Stimulated activated naive CD8-positive, alpha-beta T cell treated with anti-CD3 and anti-CD28 coated beads, Interleukin-15, Interleukin-2, amounts not matched to agents 100 U/mL and 50 U/mL, for 24 hours (primary cell): ENCODE results near the gene NRN1.

Experiments used
- ATAC-seq: fragments of 150-1000 bp; cut with Tn5 transposase; one replicate; pipeline ENCODE4 v1.10.0; 2021
- DNase-seq: peaks from one replicate; pipeline ENCODE4 v3.0.0; 2021

Gene NRN1

DNA sequence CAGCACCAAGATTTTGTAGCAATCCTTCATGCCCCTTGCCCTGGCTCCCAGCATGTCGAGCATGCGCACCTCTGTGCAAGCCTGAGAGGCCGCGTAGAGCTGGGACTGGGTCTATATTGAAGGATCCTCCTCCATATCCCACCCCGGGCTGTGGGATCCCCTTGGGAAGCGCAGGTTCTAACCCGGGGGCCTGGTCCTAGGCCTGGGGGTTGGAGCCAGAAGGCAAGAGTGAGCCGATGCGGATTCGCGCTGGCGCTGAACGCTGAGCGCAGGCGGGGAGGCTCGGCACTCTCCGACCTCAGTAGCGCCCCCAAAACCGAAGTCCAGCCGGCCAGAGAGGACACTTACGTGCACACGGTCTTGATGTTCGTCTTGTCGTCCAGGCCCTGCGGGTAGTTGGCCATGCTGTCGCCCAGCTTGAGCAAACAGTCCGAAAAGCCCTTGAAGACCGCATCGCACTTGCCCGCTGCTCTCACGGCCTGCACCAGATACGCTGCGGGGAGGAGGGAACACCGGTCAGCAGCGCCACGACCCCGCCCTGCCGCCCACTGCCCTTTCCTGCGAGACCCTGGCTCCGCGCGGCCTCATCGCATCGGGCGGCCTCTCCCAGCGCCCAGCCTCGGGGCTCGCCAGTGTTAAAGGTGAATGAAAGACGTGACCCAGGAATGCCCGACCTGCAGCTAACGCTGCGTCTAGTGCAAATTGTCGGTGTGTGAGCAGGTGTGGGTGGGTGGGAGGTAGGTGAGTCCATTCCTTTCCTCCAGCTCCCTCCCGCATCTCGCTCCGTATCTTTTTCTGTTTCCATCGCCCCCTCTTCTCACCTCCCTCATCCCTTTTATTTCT, 4.5 kb downstream of the NRN1 start:
- DNase-seq: peak; percentile 13
- ATAC-seq: no peak

DNA sequence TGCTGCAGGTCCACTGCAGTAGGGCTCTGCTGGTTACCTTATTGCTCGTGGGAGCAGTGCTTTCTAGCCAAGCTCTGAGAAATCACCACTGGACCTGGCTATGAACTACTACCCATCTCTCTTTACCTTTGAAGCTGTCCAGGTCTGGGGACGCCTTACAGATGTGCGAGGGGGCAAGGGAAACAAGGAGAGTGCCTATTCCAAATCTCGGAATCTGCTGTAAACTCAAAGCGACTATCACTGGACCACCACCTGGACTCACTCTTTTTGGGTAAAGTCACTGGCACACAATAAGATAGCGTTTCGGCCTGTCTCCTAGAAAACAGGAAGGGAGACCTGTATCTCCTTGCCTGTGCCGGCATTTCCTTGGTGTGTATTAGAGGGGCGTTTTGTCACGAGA, 5.3 kb downstream of the NRN1 start:
- ATAC-seq (no peak), DNase-seq (no peak)

DNA sequence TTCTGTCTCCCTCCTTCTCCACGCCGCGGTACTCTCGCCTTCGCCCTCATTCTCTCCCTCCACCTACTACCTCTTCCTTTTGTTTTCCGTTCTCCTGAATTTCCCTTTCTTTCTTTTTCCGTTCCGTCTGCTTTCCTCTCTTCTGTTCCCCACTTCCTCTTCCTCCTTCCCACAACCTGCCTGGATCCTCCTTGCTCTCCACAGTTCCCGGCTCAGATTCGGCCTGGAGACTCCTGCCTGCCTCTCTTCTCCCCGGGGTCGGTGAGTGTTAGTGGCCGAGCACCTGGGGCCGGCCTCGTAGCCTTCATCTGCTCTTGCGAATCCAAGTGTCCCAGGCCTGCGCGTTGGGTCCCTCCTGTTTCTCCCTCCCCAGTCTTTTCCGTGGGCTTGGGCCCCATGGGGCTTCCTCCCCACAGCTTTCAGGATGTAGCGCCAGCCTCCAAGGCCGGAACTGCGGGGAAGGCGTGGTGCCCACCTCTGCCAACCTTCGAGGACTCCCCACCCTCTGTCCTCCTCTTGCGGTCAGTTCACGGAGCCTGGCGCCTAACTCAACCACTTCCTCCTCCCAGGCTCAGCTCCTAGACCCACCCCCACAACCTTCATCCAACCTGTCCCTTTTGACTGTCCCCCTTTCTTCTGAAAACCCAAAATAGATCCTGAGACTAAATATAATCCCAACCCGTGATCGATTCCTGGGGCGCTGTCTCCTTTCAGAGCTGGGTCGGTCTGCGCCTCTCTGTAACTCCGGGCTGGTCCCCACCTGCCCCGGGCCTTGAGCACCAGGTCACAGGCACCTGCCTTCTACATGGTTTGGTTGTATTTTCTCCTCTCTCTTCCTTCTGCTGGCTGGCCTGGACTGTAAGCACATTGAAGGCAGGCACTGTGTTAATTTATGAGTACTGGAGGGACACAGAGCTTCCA, 6.8 kb downstream of the NRN1 start:
- no peak for ATAC-seq
- DNase-seq: no peak

DNA sequence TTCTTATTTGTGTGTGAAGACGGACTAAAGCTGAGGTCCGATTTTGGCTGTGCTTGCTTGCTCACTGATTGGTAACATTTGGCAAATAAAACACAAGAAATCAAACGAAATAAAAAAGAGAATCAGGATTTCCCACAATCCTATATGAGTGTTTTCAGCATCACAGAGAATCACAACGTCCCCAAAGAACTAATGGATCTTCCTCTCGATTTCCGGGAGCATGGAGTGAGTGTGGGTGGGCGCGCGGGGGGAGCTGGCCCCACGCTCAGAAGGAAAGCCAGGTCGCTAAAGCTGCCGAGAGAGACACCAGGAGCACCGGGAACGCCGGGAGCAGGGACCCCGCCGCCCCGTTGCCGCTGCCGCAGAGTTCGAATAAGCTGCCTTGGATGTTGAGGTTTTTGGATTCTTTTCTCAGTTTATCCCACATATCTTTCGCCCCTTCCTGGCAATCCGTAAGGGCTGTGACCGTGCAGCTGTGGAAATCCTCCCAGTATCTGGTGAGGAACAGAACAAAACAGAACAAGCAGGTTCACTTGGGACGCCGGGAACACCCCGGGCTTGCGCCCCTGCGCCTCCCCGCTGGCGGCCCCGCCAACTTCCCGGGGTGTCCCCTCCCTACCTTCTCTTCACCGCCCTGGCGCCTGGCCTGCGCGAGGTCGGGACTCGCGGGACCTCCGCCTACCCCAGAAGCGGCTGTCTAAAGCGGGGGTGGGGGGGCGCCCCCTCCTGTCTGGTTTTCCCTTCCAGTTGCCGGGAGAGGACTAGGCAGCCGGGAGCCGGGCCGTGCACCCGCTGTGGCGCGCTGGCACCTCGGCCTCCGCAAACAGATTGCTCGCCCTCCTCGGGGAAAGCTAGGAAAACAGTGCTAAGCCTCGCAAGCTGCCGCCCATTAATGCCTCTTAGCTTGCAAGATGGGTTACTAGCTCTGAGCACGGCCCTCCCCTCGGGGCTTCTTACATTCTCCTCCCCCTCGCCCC, 7.7 kb downstream of the NRN1 start:
- ATAC-seq: no peak
- DNase-seq: peak; percentile 23

DNA sequence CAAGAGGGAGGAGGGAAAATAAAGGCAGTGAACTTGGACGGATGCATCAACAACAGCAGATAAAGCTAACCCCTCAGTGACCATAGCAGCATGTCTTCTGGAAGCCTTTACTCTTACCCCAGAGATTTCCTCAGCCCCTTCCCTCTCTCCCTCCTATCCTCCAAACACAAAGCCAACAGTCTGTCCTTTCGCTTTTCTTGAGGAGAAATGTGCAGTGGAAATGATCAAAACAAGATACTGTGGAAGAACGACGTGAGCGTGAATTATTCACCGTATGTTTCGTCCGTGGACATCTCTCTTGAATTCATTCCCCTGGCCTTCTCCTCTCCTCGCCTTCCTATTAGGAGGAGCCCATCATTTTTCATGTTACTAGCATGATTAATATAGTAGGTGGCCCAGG, 8.5 kb downstream of the NRN1 start:
- no peak for ATAC-seq
- no peak for DNase-seq

DNA sequence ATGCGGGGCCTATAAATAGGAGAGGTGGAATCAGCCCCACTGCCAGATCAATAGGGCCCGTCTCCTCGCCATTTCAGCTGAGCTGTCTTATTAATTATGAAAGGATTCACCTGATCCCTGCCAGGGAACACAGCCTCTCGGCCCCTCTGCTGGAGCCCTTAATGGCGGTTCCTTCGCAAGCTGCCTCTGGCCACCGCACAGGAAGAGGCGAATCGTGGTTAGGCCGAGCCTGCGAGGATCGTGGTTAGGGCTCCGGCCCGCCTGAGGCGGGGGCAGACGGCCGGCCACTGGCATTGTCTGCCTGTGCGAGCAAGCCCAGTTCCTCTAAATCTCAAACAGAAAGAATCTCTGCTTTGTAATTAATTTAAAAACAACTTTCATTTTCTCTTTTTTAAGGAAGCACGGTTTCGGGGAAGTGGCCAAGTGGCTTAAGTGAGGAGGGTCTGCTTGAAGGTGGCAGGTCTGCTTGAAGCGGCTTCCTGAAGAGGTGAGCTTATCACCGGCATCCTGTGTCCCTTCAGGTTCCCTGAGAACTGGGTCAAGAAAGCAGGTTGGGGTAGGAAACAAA, 9.2 kb downstream of the NRN1 start:
- peak; percentile 21 for DNase-seq
- no peak for ATAC-seq

DNA sequence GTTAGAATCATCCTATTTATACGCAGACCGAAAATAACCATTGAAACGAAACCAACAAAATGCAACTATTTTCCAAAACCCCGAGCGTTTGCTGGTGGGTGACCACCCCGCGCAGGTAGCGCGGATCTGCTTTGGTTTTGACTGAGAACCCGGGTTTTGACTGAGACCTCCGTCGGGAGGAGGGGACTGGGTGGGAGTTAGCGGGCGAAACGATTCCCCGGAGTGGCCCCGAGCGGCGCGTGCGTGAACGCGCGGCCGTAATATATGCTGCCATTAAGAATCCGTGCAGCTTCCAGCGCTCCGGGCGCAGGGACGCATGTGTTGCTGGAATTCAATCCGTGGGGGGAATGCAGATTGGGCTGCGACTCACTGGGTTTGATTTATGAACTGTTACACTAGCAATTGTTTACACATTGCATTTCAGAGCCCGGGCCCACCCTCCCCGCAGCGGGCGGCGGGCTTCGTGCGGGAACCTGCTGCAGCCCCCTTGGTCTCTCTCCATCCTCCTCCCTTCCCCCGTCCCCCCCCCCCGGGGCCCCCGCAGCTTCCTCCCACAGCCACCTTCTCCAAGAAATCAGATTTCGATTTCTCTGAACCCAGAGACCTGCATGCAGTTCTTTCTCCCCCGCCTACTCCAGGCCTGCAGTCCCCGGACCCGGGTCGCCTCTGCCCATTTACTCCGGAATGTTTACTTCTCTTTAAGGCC, 9.9 kb downstream of the NRN1 start:
- peak; percentile 12 for ATAC-seq
- peak; percentile 36 for DNase-seq

DNA sequence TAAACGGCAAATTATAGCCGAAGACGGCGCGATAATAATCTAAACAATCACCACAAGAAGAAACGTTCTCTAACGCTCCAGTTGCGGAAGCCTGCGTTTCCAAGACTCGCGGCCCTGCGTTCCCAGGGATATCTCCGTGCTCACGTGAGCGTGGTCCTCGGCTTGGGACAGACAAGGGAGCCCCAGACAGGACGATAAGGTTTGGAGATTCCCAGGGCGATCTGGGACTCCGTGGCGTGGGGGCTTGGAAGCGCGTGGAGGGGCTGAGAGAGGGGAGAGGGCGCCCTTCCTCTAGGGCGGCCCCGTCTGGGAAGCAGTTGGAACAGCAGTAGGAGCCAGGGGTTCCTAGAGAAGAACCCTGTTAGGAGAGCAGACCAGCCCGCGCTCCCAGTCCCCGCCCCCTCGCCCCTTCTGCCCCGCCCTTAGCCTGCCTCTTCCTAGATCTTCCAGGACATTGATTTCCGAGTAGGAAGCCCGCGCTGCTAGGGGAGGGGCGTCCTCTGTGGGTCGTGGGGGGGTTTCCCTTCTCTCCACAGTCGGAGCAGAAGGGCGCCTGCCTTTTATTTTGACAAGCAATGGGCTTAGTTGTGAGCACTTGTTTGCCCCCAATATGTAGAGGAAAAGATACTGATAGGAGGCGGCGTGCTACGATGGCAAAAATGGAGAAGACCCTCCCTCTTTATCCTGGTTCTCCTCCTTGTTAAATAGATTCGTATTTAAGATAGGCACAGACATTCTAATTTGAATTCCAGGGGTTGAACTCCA, 10.6 kb downstream of the NRN1 start:
- DNase-seq (peak; percentile 41), ATAC-seq (no peak)

DNA sequence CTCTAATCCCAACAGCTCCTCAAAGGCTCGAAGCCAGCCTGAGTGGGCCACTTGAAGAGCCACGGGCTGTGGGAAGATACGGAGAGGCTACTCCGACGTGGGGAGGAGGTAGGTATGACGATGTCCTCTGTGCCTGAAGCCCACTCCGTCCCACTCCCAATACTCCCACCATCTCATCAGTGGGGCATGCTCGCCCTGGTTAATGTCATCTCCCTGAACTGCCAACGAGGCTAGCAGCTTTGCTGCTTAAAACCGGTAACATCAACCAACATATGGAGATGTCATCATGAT, 11.1 kb downstream of the NRN1 start:
- DNase-seq (no peak), ATAC-seq (no peak)

DNA sequence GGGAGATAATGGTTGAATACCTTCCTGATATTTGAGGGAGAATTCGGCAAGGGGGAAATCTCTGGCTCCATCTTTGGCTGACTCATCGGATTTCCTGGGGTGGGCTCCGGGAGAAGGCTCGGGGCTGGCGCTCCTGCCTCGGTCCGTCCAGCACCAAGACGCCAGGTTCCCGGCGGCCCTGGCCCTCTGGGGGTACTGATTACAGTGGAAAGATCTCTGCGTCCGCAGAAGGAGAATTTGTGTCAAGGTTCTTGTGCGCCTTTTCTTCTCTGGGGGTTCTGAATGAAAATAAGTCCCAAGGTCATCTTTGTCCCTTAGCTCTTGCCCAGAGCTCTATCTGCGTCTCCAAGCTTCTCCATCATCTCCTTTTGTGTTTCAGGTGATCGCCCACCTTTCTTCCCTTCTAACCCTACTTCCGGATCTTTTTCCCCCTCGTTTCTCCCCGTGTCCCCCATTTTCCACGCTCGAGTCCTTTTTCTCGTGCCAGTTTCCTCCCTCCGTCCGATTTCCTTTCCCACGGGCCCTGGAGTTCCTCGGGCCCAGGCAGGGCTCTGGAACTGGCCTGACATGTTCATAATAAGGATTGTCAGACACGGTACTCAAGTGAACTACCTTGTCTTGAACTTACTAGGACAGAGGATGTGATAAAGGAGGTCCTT, 11.6 kb downstream of the NRN1 start:
- DNase-seq (no peak), ATAC-seq (no peak)

DNA sequence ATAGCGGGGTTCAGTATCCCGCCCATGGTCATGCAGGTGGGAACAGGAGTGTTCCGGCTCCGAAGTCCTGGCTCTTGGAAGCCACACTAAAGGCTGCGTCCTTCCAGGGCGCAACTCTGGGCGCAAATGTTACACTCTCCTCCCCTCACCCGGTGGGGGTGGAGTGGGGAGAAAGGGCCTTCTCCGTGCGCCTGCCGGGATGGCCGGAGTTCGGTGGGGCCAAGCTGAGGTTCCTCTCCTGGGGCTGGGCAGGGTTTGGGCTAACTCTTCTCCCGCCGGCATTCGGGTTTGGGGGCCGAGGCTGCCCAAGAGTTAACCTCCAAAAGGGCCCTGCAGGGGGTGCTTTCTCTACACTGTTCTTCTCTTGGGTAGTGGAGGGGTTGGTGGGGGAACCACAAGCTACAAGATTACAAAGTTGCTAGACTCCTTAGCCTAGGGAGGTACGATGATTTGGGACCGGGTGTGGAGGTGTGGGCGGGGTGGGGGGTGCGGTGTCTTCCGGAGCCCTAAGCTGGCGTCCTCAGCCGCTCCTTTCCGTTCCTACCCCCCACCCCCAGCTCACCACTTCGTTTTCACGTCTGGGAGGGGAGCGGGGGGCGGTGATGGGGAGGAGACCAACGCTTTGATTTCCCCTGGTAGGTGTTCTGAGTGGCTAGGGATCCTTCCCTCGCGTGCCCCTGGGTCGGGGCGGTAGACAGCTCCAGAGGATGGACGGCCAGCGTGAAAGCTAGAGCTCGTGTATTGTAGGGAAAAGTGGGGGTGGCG, 12.3 kb downstream of the NRN1 start:
- DNase-seq (peak; percentile 15), ATAC-seq (peak; percentile 21)

DNA sequence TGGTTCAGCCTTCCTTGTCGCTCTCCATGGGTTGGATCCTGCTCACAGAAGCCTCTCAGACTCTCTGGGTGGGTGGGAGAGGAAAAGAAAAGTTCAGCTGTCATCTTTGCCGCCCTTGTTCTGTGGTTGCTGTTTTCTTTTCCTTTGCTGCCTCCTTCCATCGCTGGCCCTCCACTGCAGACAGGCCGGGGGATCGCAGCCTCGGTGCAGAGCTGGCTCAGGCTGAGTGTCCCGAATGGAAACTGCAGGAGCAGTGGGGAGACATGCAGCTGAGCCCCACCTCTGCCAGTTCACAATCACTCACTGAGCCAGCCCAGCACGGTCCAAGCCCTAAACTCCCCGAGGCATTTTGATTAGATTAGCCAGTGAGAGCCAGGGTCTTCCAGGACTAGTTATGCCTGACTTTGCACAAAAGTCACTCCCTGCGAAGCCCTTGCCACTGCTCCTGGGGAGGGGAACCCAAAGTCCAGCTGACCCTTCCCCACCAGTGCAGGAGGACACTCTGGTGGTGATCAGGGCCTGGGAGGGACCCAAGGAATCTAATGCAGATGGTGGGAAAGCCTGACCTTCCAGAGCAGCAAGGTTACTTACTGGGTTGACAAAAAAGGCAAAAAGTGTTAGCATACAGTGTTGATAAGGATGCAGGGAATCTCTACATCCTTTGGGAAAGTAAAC, 14.0 kb downstream of the NRN1 start:
- DNase-seq (no peak), ATAC-seq (no peak)

DNA sequence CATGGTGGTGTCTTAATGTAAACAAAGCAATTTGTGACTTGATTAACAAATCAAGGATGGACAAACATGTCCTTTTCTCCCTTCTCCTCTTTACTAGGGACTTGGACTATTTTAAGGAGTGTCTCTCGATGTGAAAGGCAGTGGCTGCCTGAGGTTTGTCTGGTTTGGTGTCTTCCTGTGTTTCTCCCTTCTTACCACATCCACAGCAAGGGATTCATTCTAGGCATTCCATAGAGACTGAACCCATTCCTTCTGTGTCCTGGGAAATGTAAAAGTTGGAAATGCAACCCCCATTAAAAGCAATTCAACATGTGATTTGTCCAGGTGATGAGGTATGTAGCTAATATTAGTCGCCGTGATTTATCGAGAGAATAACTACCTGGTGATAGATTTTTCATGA, 15.9 kb downstream of the NRN1 start:
- DNase-seq (no peak), ATAC-seq (no peak)

DNA sequence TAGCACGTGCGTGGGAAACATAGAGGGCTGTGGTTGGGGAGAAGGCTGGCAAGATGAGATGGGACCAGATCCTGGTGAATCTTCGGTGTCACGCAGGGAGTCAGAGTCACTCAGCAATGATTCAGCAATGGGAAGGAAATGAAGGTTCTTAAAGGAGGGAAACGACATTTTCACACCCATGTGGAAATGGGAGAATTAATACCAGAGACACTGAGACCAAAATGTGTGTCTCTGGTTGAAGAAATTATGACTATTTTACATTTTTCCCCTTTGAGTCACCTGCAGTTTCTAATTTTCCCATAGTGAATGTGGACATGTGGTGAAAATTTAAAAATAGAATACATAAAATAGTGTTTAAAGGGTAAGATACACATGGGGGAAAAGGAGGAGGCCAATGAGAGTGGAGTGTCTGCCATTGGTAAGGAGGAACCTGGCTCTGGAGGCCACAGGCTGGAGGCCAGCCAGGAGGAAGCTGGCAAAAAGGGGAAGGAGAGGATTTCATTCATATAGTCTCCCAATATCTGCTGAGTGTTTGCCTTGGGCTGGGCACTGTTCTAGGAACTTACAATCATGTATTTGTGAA, 17.5 kb downstream of the NRN1 start:
- DNase-seq: no peak
- no peak for ATAC-seq

DNA sequence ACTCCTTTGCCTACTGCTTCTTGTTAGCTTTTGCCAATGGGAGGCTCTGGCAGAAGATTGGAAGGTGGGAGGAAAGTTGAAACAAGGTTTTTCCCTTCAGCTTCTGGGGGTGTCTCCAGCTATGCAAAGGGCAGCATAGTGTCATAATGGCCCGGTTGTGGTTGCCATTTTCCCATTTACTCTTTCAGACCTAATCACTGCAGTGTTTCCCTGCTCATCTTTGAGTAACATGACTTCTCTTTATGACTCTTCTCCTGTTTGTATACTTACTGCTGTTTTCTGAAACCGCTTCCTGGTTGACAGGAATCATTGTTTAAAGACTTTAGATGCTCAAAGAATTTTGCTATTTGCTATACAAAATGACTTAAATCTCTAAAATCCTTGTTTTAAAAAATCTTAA, 19.9 kb downstream of the NRN1 start:
- DNase-seq (no peak), ATAC-seq (peak; percentile 62)

DNA sequence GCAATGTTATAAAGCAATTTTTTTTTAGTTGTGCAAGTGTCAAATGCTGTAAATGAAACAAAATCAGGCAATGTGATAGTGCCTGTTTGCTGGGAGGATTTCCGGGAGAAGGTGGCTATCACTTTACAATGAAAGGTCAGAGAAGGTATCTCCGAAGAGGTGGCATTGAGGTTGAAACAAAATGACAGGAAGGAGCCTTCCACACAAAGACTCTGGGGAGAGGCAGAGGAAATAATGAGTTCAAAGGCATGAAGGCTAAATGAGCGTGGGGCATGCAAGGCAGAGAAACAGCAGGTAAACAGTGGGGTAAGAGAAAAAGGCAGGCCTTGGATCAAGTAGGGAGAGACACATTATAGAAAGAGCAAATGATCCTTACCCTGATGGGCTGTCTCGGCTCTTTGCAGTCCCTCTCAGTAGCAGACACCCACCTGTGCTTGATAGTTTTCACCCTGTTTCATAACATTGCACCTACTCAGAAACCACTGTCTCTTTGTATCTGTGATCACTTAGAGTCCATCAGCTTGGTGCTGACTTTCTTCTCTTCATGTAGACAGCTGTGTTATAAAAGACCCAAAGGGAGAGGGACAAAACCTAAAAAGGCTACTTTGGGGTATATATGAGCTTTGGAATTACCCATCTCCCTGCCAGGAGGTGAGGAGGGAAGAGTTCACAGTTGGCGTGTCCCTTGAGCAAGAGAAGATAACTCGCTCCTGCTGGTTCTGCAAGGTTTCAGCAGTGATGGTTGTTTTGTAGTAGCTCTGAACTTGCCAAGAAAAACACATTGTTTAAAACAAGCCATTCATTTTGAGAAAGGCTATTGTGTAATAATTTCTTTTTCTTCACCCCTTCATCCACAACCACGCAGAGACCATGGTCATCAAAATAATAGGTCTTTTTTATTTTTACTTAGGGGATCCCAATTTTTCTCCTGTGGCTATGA, 22.3 kb downstream of the NRN1 start:
- DNase-seq (no peak), ATAC-seq (peak; percentile 35)
